ENCODE results near the gene IFIT2.

GRCh38 chr10:89327803-89328441, 26.1 kb downstream of the IFIT2 start, which contains the start of gene IFIT3:
- TF ChIP-seq CTCF (IDR thresholded peaks at IDR 0.05; ENCODE audit: low read length), result no peak
- no peak for TF ChIP-seq EZH2 (IDR thresholded peaks at IDR 0.05; ENCODE audit: borderline replicate concordance, low read length)
